GM06990 (cell line): ENCODE data around the gene FAM98C.

Source experiments
- DNase-seq: peaks from one replicate; pipeline ENCODE4 v3.0.0-alpha.2; 2011; ENCODE audit not compliant: insufficient read length; ENCODE audit errors: extremely low read depth
- H3K27me3 ChIP-seq: replicated peaks from 2 replicates; pipeline ENCODE4 v1.6.0; 2011; ENCODE audit warnings: low read length; ENCODE audit not compliant: control insufficient read depth, insufficient read depth
- H3K36me3 ChIP-seq: 2 replicates; pipeline ENCODE4 v1.5.1; 2011; ENCODE audit warnings: low read length; ENCODE audit not compliant: control insufficient read depth, insufficient read depth
- H3K4me3 ChIP-seq: replicated peaks from 2 replicates; pipeline ENCODE4 v1.5.1; 2011; ENCODE audit warnings: low read depth, mild to moderate bottlenecking, control low read depth, low read length
- TF ChIP-seq, protein P1 (sequence below): IDR thresholded peaks from 2 replicates; pipeline ENCODE4 v1.5.1; 2011; ENCODE audit warnings: low read length, control low read depth, mild to moderate bottlenecking, inconsistent platforms; ENCODE audit not compliant: insufficient read depth, poor library complexity, severe bottlenecking

FAM98C gene

DNA sequence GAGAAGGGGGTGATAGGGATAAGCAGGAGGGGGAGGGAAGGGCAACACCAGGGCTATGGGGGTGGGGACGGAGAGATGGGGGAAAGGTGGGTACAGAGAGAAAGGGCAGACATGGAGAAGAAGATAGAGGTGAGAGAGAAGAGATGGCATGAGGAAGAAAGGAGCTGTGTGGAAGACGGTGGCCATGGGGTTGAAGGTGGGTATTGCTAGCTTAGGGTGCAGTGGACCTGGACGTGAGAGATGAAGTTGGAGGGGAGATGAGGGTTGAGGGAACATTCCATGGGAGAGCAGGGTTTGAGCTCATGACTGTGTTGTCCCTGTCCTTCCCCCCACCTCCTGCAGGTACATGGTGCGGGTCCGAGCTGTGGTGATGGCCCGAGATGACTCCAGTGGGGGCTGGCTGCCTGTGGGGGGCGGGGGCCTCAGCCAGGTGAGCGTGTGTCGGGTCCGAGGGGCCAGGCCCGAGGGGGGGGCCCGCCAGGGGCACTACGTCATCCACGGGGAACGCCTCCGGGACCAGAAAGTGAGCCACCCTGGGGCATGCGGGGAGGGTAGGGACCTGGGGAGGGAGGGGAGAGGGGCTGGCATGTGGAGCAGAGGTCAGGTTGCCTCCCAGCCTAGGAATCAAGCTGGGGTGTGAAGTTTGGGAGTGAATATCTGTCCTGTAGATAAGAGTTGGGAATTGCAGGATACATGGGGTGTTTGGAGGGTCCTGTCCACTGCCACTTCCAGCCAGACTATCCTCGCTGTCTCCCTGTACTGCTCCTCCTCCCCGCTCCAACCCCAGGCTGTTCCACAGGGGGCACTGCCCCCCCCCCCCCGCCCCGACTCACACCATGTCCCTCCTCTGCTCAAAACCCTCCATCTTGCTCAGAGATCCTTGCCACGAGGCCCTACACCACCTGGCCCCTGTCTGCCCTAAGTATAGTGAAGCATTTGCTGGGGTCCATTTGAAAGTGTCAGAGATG is 12.7 kb upstream of the FAM98C start:
- TF ChIP-seq, protein P1, sequence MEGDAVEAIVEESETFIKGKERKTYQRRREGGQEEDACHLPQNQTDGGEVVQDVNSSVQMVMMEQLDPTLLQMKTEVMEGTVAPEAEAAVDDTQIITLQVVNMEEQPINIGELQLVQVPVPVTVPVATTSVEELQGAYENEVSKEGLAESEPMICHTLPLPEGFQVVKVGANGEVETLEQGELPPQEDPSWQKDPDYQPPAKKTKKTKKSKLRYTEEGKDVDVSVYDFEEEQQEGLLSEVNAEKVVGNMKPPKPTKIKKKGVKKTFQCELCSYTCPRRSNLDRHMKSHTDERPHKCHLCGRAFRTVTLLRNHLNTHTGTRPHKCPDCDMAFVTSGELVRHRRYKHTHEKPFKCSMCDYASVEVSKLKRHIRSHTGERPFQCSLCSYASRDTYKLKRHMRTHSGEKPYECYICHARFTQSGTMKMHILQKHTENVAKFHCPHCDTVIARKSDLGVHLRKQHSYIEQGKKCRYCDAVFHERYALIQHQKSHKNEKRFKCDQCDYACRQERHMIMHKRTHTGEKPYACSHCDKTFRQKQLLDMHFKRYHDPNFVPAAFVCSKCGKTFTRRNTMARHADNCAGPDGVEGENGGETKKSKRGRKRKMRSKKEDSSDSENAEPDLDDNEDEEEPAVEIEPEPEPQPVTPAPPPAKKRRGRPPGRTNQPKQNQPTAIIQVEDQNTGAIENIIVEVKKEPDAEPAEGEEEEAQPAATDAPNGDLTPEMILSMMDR, result no peak
- Histone ChIP-seq H3K4me3 (no peak overlapping the region), H3K36me3 (no peaks in the 10 kb centered on the region; the same call in none of the 2 replicates), H3K27me3 (peaks cover 1% of the 10 kb centered on the region)
- DNase-seq, result no peak

GRCh38 chr19:38391911-38392464 is 10.9 kb upstream of the FAM98C start:
- TF ChIP-seq, protein P1, result no peak

DNA sequence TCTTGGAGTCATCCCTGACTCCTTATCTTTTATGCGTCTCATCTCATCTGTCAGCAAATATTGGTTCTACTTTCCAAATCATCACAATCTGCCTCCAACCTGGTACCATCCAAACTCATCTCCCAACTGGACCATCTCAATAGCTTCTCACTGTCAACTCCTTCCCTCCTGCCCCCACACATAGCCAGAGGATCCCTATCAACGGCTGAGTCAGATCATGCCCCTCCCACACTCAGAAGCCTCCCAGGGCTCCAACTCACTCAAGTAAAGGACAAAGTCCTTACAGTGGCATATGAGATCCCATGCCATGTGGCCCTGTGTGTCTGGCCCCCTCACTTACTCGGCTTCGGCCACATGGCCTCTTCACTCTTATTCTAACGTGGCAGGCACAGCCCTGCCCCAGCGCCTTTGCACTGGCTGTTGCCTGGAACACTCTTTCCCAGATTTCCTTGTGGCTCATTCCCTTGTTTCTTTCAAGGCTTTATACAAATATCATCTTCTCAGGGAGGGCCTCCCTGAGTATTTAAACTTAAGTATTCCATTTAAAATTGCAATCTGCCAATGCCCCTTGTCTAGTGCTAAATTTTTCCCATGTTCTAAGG is 10.1 kb upstream of the FAM98C start:
- Histone ChIP-seq H3K36me3 (no peaks in the 10 kb centered on the region), H3K27me3 (peaks cover 1% of the 10 kb centered on the region), H3K4me3 (no peak overlapping the region)
- TF ChIP-seq, protein P1, result no peak
- no peak for DNase-seq

More at GRCh38 chr19:38391911-38392464, 10.9 kb upstream of the FAM98C start:
- peaks cover 1% of the 10 kb centered on the region for H3K27me3 ChIP-seq
- no peaks in the 10 kb centered on the region for H3K36me3 ChIP-seq
- no peak for DNase-seq
- no peak overlapping the region for H3K4me3 ChIP-seq

GRCh38 chr19:38394488-38394887 is 8.4 kb upstream of the FAM98C start:
- DNase-seq, result peak; percentile 56
- TF ChIP-seq, protein P1, result no peak
- no peak overlapping the region for H3K4me3 ChIP-seq
- no peaks in the 10 kb centered on the region; the same call in none of the 2 replicates for H3K27me3 ChIP-seq
- no peaks in the 10 kb centered on the region for H3K36me3 ChIP-seq

DNA sequence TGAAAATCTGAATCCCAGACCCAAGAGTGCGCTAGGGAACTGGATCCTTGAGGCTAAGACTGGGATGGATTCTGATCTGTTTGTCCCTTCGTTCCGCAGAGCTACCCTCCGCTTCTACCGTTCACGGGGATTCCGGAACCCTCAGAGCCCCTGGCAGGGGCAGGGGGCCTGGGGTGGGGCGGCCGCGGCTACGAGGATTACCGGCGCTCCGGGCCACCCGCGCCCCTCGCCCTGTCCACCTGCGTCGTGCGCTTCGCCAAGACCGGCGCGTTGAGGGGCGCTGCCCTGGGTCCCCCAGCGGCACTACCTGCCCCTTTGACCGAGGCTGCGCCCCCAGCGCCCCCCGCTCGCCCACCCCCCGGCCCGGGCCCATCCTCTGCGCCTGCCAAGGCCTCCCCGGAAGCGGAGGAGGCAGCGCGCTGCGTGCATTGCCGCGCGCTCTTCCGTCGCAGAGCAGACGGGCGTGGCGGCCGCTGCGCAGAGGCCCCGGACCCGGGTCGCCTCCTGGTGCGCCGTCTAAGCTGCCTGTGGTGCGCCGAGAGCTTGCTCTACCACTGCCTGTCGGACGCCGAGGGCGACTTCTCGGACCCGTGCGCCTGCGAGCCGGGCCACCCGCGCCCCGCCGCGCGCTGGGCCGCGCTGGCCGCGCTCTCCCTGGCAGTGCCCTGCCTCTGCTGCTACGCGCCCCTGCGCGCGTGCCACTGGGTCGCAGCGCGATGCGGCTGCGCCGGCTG is 7.3 kb upstream of the FAM98C start:
- peak; percentile 46 for DNase-seq
- H3K4me3 ChIP-seq, result peak overlapping the region; percentile 10
- no peaks in the 10 kb centered on the region for H3K36me3 ChIP-seq
- TF ChIP-seq, protein P1, result no peak
- no peaks in the 10 kb centered on the region; the same call in none of the 2 replicates for H3K27me3 ChIP-seq
